Heart left ventricle (tissue), 16 donors: ENCODE measurements around the gene WFDC1. TPM values are rescaled to one million over a fixed set of nuclear protein-coding genes. Genes with fewer than 3 reads are reported as not detected.

ENCODE experiments used
- ATAC-seq, 4 donors: fragments of 200-7000 bp; cut with Tn5 transposase; one replicate each; pipeline ENCODE4 v1.9.1; 2020 to 2022; ENCODE audit warnings: moderate library complexity in 4 of 4, mild to moderate bottlenecking in 3 of 4, moderate number of reproducible peaks in 1 of 4
- DNase-seq, 5 donors: peaks; one replicate each; pipeline ENCODE4 v3.0.0-alpha.2; 2020
- H3K27ac ChIP-seq, 12 donors: fragments of 200-600 bp; sonication (generic) in 4 of 12; one replicate each; pipeline versions ENCODE4 v1.5.0 to v1.8.0; 2016 to 2022; ENCODE audit warnings: mild to moderate bottlenecking in 2 of 12
- H3K27me3 ChIP-seq, 9 donors: fragments of 200-600 bp; sonication (generic) in 2 of 9; one replicate each; pipeline versions ENCODE4 v1.5.1 to v1.8.0; 2016 to 2022; ENCODE audit warnings: mild to moderate bottlenecking in 3 of 9
- H3K36me3 ChIP-seq, 9 donors: fragments of 200-600 bp; sonication (generic) in 2 of 9; one replicate each; pipeline versions ENCODE4 v1.5.0 to v1.8.0; 2018 to 2022; ENCODE audit warnings: mild to moderate bottlenecking in 2 of 9
- H3K4me1 ChIP-seq, 12 donors: fragments of 200-600 bp; sonication (generic) in 4 of 12; one replicate each; pipeline versions ENCODE4 v1.5.0 to v1.8.0; 2016 to 2022; ENCODE audit warnings: mild to moderate bottlenecking in 3 of 12
- H3K4me3 ChIP-seq, 12 donors: fragments of 200-600 bp; sonication (generic) in 4 of 12; one replicate each; pipeline versions ENCODE4 v1.5.0 to v1.8.0; 2017 to 2022; ENCODE audit warnings: mild to moderate bottlenecking in 9 of 12, moderate library complexity in 4 of 12
- H3K9me3 ChIP-seq, 12 donors: fragments of 200-600 bp; sonication (generic) in 4 of 12; one replicate each; pipeline versions ENCODE4 v1.5.0 to v1.8.0; 2016 to 2022; ENCODE audit warnings: mild to moderate bottlenecking in 1 of 12
- POLR2A ChIP-seq, 2 donors: fragments of 450-650 bp; IDR thresholded peaks; one replicate each; pipeline ENCODE4 v1.6.1; 2017; ENCODE audit warnings: antibody characterized with exemption in 2 of 2, mild to moderate bottlenecking in 2 of 2, moderate library complexity in 2 of 2
- WGBS, 4 donors: extraction: QIAGEN DNeasy Blood & Tissue Kit in 2 of 4; methylation state at CpG; one replicate each; pipeline versions ENCODE4 v1.1.5 to v1.1.7; 2013 to 2018; 5-methylcytosine and 5-hydroxymethylcytosine counted together
- intact Hi-C, 10 donors: fragments of 100-400 bp; cut with DNase I; formaldehyde crosslinking; loops; one replicate each; pipeline versions ENCODE4 v1.11.1 to v1.14.2; 2022
- polyA plus RNA-seq, 2 donors: library from polyadenylated mRNA; stranded (reverse); fragments of 200-250 nt; gene quantifications; one replicate each; pipeline ENCODE4 v1.2.3, GENCODE V29; 2013
- total RNA-seq, 9 donors: library from RNA; depleted of rRNA in 2 of 9; stranded (reverse); fragments of >200 nt in 2 of 9; fragmentation: NEBNext Ultra II Directional in 3 of 9; extraction: Animal tissue kit (Norgen Biotek cat#: 25700) in 3 of 9; gene quantifications; one replicate each; pipeline versions ENCODE4 v1.1.0 to v1.2.4, GENCODE V29; 2016 to 2023
- TF ChIP-seq, protein P1 (sequence below), 12 donors: fragments of 200-600 bp; sonication (generic) in 4 of 12; IDR thresholded peaks; one replicate each; pipeline versions ENCODE4 v1.5.0 to v1.8.0; 2018 to 2022; ENCODE audit warnings: antibody characterized with exemption in 12 of 12, mild to moderate bottlenecking in 5 of 12
- donor health status: ischemic (EF 13 %, LVEDD 7.1; RV severe dilation, severe dysfunction).
- donor health status: healthy with polysubstance abuse.
- donor health status: DM: no; HTN: yes; CAD: no.
- donor health status: DM: no; HTN: no; CAD: no.
- donor health status: ischemic (EF 25% LVEDD 6.9; RV normal size, moderate dysfunction).
- donor health status: ischemic (EF 25% LVEDD 5.7; RV mildly dilated, moderate dysfunction).
- donor health status: healthy.
- donor health status: DM: yes; HTN: yes; CAD: no.
- donor health status: ischemic (EF 35%, LVEDD 5.7; RV mildly dilated, moderate dysfunction).
- donor health status: nonischemic (EF 11% LVEDD 7.7; RV severe dilation, severe dysfunction).
- donor health status: DM: yes; HTN: yes; CAD: no.
- donor health status: PGD.
- donor health status: ischemic (EF 29% LVEDD 5.4; RV normal size, mild dysfunction).
- donor health status: nonischemic (EF 23%, LVEDD 6.1; RV moderate dilation, normal function).

Gene WFDC1
- total and polyA plus RNA-seq, 11 donors: 0.50 to 5.4 (median 1.6) TPM

- DNase-seq (no peak), ATAC-seq (no peak)
- Histone ChIP-seq H3K27me3 (peaks cover 0 to 14% (median 0%) of the 10 kb centered on the region in 9 donors), H3K36me3 (no peaks in the 10 kb centered on the region), H3K4me3 (no peak overlapping the region), H3K27ac (no peak overlapping the region), H3K4me1 (peaks cover 0 to 16% (median 10%) of the 10 kb centered on the region in 12 donors), H3K9me3 (no peaks in the 10 kb centered on the region)
- WGBS, 4 donors: 93 to 97% (median 96%) methylated on average over 12 of the region's 12 CpGs
- intact Hi-C loops: loop anchor here in 3 of 10 donors (2.0 to 10.0 kb wide), 4 partner anchors 27 to 335 kb away; partner anchors contain the start of gene COTL1 (in 1 of the 3)
- TF ChIP-seq, protein P1, sequence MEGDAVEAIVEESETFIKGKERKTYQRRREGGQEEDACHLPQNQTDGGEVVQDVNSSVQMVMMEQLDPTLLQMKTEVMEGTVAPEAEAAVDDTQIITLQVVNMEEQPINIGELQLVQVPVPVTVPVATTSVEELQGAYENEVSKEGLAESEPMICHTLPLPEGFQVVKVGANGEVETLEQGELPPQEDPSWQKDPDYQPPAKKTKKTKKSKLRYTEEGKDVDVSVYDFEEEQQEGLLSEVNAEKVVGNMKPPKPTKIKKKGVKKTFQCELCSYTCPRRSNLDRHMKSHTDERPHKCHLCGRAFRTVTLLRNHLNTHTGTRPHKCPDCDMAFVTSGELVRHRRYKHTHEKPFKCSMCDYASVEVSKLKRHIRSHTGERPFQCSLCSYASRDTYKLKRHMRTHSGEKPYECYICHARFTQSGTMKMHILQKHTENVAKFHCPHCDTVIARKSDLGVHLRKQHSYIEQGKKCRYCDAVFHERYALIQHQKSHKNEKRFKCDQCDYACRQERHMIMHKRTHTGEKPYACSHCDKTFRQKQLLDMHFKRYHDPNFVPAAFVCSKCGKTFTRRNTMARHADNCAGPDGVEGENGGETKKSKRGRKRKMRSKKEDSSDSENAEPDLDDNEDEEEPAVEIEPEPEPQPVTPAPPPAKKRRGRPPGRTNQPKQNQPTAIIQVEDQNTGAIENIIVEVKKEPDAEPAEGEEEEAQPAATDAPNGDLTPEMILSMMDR (IDR thresholded peaks at IDR 0.05): no peak
- no peak for TF ChIP-seq POLR2A (IDR thresholded peaks at IDR 0.05)
Measured at GRCh38 chr16:84279881-84280280, 14.8 kb upstream of the WFDC1 start.

DNA sequence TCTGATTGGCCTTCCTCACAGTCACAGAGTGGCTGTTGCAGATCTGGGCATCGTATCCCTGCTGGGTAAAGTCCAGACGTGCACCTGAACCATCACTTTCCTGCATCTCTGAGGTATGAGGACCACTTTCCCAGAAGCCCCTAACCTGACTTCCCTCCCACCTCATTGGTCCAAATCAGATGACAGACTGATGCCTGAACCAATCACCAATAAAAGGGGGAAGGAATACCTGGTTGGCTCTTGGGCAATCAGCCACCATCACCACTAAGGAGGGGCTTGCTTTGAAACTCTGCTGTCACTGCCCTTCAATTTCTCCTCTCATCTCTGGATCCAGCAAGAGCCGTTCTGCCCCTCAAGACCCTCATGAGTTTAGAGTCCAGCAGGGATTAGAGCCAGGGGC, 13.6 kb upstream of the WFDC1 start:
- Histone ChIP-seq H3K9me3 (no peaks in the 10 kb centered on the region), H3K36me3 (no peaks in the 10 kb centered on the region), H3K4me3 (no peak overlapping the region), H3K4me1 (peaks cover 0 to 21% (median 10%) of the 10 kb centered on the region in 12 donors), H3K27me3 (peaks cover 0 to 11% (median 0%) of the 10 kb centered on the region in 9 donors), H3K27ac (no peak overlapping the region)
- ATAC-seq (no peak), DNase-seq (no peak)
- TF ChIP-seq POLR2A (IDR thresholded peaks at IDR 0.05): no peak
- TF ChIP-seq, protein P1 (IDR thresholded peaks at IDR 0.05): no peak
- intact Hi-C loops: loop anchor here in 2 of 10 donors (2.0 to 10.0 kb wide), 3 partner anchors 26 to 334 kb away; partner anchors contain the start of gene COTL1 (in 1 of the 2)
- WGBS, 4 donors: 85 to 90% (median 87%) methylated on average over 3 of the region's 3 CpGs

DNA sequence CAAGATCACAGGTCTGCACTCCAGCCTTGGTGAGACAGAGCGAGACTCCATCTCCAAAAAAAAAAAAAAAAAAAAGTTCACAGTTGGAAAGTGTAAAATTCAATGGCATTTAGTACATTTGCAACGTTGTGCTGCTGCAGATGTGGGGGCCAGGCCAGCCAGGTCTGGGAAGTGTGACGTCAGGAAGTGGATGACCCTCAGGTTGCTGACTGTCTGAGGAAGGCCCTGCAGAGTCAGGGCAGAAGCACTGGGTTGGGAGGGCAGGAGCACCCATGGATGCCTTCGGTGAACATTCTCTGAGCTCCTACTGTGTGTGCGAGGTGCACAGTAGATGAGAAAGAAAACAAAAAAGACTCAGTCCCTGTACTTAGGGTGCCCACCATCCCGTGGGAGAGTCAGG, 12.1 kb upstream of the WFDC1 start:
- Histone ChIP-seq H3K4me3 (no peak overlapping the region), H3K27me3 (peaks cover 0 to 11% (median 0%) of the 10 kb centered on the region in 9 donors), H3K27ac (no peak overlapping the region), H3K36me3 (no peaks in the 10 kb centered on the region), H3K9me3 (no peaks in the 10 kb centered on the region), H3K4me1 (peaks cover 0 to 33% (median 18%) of the 10 kb centered on the region in 12 donors)
- TF ChIP-seq, protein P1 (IDR thresholded peaks at IDR 0.05): no peak
- TF ChIP-seq POLR2A (IDR thresholded peaks at IDR 0.05): no peak
- ATAC-seq: no peak
- intact Hi-C loops: loop anchor here in 2 of 10 donors (5.0 to 10.0 kb wide), 2 partner anchors 35 to 332 kb away; partner anchors contain the start of gene COTL1 (in 1 of the 2)
- WGBS, 4 donors: 77 to 83% (median 82%) methylated on average over 5 to 6 of the region's 6 CpGs
- DNase-seq: no peak

- WGBS, 4 donors: 74 to 79% (median 75%) methylated on average over 23 to 24 of the region's 24 CpGs
- ATAC-seq: peak in 1 of 4 donors; percentile 21
- TF ChIP-seq POLR2A (IDR thresholded peaks at IDR 0.05): no peak
- TF ChIP-seq, protein P1 (IDR thresholded peaks at IDR 0.05): no peak
- Histone ChIP-seq H3K27ac (peak overlapping the region in 11 of 12 donors; percentile 4 to 68 (median 56)), H3K36me3 (no peaks in the 10 kb centered on the region), H3K27me3 (peaks cover 0 to 11% (median 0%) of the 10 kb centered on the region in 9 donors), H3K9me3 (peaks cover 0 to 7% (median 0%) of the 10 kb centered on the region in 12 donors), H3K4me3 (no peak overlapping the region), H3K4me1 (peaks cover 0 to 33% (median 18%) of the 10 kb centered on the region in 12 donors)
- DNase-seq: peak in 3 of 5 donors; percentile 20 to 46 (median 29)
- intact Hi-C loops: loop anchor here in 2 of 10 donors (5.0 to 10.0 kb wide), 2 partner anchors 34 to 331 kb away; partner anchors contain the start of gene COTL1 (in 1 of the 2)
Measured at GRCh38 chr16:84283314-84284153, 11.1 kb upstream of the WFDC1 start.
